Measurements from ENCODE around the gene CD300C. TPM values are rescaled to one million over a fixed set of nuclear protein-coding genes. Genes with fewer than 3 reads are reported as not detected.

Gene CD300C
- total and polyA plus RNA-seq, 4 donors = 1.2 to 24.0 (median 10.2) TPM

DNA sequence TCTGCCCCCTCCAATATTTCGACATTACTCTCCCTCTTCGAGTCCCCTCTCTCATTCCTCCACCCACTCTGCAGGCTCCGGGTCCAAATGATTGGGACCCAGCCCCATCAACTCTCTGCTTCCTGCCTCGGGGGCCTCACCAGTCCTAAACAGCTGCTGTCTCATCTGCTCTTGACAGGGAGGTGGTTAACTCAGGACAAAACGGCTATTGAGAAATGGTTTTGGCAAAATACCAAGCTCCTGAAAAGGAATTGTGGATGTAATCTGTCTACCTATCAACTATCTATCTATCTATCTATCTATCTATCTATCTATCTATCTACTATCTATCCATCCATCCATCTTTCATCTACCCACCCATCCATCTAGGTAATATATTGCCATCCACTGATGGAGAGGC, 19.2 kb upstream of the CD300C start:
- H3K9me3 ChIP-seq (ENCODE audit: control insufficient read depth in 4 of 4, insufficient read depth in 3 of 4, low read length in 3 of 4) = peaks cover 0 to 2% (median 0%) of the 10 kb centered on the region in 4 donors
- H3K4me3 ChIP-seq = no peak overlapping the region
- H3K27me3 ChIP-seq (ENCODE audit: control insufficient read depth in 3 of 3, insufficient read depth in 3 of 3, low read length in 2 of 3) = no peaks in the 10 kb centered on the region
- H3K36me3 ChIP-seq (ENCODE audit: control insufficient read depth in 4 of 4, insufficient read depth in 4 of 4, low read length in 4 of 4) = no peaks in the 10 kb centered on the region
- DNase-seq = no peak
- TF ChIP-seq, protein P1, sequence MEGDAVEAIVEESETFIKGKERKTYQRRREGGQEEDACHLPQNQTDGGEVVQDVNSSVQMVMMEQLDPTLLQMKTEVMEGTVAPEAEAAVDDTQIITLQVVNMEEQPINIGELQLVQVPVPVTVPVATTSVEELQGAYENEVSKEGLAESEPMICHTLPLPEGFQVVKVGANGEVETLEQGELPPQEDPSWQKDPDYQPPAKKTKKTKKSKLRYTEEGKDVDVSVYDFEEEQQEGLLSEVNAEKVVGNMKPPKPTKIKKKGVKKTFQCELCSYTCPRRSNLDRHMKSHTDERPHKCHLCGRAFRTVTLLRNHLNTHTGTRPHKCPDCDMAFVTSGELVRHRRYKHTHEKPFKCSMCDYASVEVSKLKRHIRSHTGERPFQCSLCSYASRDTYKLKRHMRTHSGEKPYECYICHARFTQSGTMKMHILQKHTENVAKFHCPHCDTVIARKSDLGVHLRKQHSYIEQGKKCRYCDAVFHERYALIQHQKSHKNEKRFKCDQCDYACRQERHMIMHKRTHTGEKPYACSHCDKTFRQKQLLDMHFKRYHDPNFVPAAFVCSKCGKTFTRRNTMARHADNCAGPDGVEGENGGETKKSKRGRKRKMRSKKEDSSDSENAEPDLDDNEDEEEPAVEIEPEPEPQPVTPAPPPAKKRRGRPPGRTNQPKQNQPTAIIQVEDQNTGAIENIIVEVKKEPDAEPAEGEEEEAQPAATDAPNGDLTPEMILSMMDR (IDR thresholded peaks at IDR 0.05; ENCODE audit: control extremely low read depth, extremely low read depth) = no peak
- 32 to 44% methylated on average over 5 of the region's 5 CpGs for WGBS, 2 donors
- H3K27ac ChIP-seq (ENCODE audit: low read depth in 1 of 2, low read length in 1 of 2) = no peak overlapping the region
- H3K9ac ChIP-seq (ENCODE audit: insufficient read depth in 1 of 2, low read length in 2 of 2) = no peak overlapping the region
- no peak for ATAC-seq (ENCODE audit: insufficient read depth, low FRiP score)
- peaks cover 0 to 10% (median 0%) of the 10 kb centered on the region in 5 donors for H3K4me1 ChIP-seq (ENCODE audit: control insufficient read depth in 5 of 5, insufficient read depth in 5 of 5, low read length in 5 of 5)

DNA sequence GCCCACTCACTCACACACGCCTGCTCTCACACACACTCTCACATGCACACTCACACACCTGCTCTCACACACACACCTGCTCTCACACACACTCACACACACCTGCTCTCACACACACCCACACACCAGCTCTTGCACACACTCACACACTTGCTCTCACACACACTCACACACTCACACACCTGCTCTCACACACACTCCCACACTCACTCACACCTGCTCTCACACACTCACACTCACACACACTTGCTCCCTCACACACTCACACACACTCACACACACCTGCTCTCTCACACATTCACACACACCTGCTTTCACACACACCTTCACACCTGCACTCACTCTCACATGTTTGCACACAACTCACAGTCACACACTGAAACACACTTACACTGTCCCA, 17.4 kb upstream of the CD300C start:
- no peaks in the 10 kb centered on the region for H3K36me3 ChIP-seq (ENCODE audit: control insufficient read depth in 4 of 4, insufficient read depth in 4 of 4, low read length in 4 of 4)
- DNase-seq (no peak), ATAC-seq (ENCODE audit: insufficient read depth, low FRiP score) (no peak)
- H3K4me3 ChIP-seq = no peak overlapping the region
- no peak overlapping the region for H3K9ac ChIP-seq (ENCODE audit: insufficient read depth in 1 of 2, low read length in 2 of 2)
- WGBS, 2 donors = 94 to 97% methylated on average over 1 of the region's 1 CpG
- peaks cover 0 to 4% (median 0%) of the 10 kb centered on the region in 4 donors for H3K9me3 ChIP-seq (ENCODE audit: control insufficient read depth in 4 of 4, insufficient read depth in 3 of 4, low read length in 3 of 4)
- no peak overlapping the region for H3K27ac ChIP-seq (ENCODE audit: low read depth in 1 of 2, low read length in 1 of 2)
- peaks cover 0 to 3% (median 0%) of the 10 kb centered on the region in 5 donors for H3K4me1 ChIP-seq (ENCODE audit: control insufficient read depth in 5 of 5, insufficient read depth in 5 of 5, low read length in 5 of 5)
- TF ChIP-seq, protein P1 (IDR thresholded peaks at IDR 0.05; ENCODE audit: control extremely low read depth, extremely low read depth) = no peak
- peaks cover 0 to 2% (median 0%) of the 10 kb centered on the region in 3 donors for H3K27me3 ChIP-seq (ENCODE audit: control insufficient read depth in 3 of 3, insufficient read depth in 3 of 3, low read length in 2 of 3)

DNA sequence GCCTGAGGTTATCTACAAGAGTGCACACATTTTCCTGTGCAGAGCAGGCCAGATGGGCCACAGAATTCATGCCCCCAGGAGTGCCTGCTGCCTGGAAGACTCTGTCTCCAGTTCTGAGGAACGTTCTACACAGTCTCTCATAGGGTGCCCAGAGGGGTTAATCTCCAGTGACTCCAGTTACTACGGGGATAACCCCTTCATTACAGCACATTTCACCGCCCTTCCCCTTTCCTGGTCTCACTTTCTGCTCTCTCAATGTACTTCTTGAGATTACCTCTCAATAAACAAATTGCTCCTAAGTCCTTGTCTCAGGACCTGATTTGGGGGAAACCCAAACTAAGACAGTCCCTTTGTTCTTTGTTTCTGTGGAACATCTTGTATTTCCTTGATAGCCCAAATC, 15.7 kb upstream of the CD300C start:
- ATAC-seq (ENCODE audit: insufficient read depth, low FRiP score) = no peak
- Histone ChIP-seq H3K9me3 (ENCODE audit: control insufficient read depth in 4 of 4, insufficient read depth in 3 of 4, low read length in 3 of 4) (peaks cover 0 to 4% (median 0%) of the 10 kb centered on the region in 4 donors), H3K27me3 (ENCODE audit: control insufficient read depth in 3 of 3, insufficient read depth in 3 of 3, low read length in 2 of 3) (peaks cover 0 to 2% (median 0%) of the 10 kb centered on the region in 3 donors), H3K27ac (ENCODE audit: low read depth in 1 of 2, low read length in 1 of 2) (no peak overlapping the region), H3K36me3 (ENCODE audit: control insufficient read depth in 4 of 4, insufficient read depth in 4 of 4, low read length in 4 of 4) (no peaks in the 10 kb centered on the region), H3K4me3 (no peak overlapping the region), H3K9ac (ENCODE audit: insufficient read depth in 1 of 2, low read length in 2 of 2) (no peak overlapping the region), H3K4me1 (ENCODE audit: control insufficient read depth in 5 of 5, insufficient read depth in 5 of 5, low read length in 5 of 5) (no peaks in the 10 kb centered on the region)
- 47 to 60% methylated on average over 3 of the region's 3 CpGs for WGBS, 2 donors
- TF ChIP-seq, protein P1 (IDR thresholded peaks at IDR 0.05; ENCODE audit: control extremely low read depth, extremely low read depth) = no peak
- DNase-seq = no peak

Data from lung (tissue), 12 donors.